IMR-90 (cell line): ENCODE results near the gene CLRN3.

Source experiments
- POLR2A ChIP-seq: IDR thresholded peaks from 2 replicates; pipeline ENCODE4 v1.6.1; 2012; ENCODE audit warnings: mild to moderate bottlenecking, low read depth, low read length
- TF ChIP-seq, protein P1 (sequence below): conservative IDR thresholded peaks from 2 replicates; pipeline ENCODE4 v1.5.1; 2012; ENCODE audit warnings: mild to moderate bottlenecking, low read depth, low read length, improper control_type of control experiment

DNA sequence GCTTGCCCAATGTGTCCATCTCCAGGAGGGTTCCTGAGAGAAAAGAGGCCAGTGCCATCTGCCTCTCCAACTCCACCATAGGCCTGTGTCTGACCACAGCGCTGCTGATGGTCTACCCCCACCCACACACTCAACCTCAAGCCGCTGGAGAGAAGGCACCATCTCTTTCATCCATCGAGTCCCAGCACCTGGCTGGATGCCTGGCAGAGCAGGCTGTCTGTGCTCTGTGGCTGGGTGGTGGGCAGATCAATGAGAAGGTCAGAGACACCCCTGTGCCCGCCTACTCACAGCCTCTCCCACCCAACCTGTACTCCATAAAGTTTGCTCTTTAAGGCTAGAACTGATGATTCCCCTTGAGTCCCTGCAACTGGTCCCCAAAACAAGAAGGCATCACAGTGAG lies 58.0 kb downstream of the CLRN3 start:
- TF ChIP-seq POLR2A: no peak
- TF ChIP-seq, protein P1, sequence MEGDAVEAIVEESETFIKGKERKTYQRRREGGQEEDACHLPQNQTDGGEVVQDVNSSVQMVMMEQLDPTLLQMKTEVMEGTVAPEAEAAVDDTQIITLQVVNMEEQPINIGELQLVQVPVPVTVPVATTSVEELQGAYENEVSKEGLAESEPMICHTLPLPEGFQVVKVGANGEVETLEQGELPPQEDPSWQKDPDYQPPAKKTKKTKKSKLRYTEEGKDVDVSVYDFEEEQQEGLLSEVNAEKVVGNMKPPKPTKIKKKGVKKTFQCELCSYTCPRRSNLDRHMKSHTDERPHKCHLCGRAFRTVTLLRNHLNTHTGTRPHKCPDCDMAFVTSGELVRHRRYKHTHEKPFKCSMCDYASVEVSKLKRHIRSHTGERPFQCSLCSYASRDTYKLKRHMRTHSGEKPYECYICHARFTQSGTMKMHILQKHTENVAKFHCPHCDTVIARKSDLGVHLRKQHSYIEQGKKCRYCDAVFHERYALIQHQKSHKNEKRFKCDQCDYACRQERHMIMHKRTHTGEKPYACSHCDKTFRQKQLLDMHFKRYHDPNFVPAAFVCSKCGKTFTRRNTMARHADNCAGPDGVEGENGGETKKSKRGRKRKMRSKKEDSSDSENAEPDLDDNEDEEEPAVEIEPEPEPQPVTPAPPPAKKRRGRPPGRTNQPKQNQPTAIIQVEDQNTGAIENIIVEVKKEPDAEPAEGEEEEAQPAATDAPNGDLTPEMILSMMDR: no peak
